Lower lobe of right lung (tissue), 2 donors: ENCODE results near the gene SLC12A9. TPM values are rescaled to one million over a fixed set of nuclear protein-coding genes. Genes with fewer than 3 reads are reported as not detected.
A peak's percentile ranks its signal among the peaks of the same experiment; 100 is the strongest.

Source experiments
- ATAC-seq, 2 donors: fragments of 200-7000 bp; cut with Tn5 transposase; one replicate each; pipeline ENCODE4 v1.9.1; 2020 to 2022; ENCODE audit warnings: mild to moderate bottlenecking in 2 of 2, moderate library complexity in 2 of 2
- DNase-seq: peaks from one replicate; pipeline ENCODE4 v3.0.0-alpha.2; 2020
- H3K27ac ChIP-seq: fragments of 200-600 bp; one replicate; pipeline ENCODE4 v1.8.0; 2022
- H3K27me3 ChIP-seq: fragments of 200-600 bp; one replicate; pipeline ENCODE4 v1.8.0; 2022; ENCODE audit warnings: low read depth
- H3K36me3 ChIP-seq: fragments of 200-600 bp; one replicate; pipeline ENCODE4 v1.8.0; 2022; ENCODE audit warnings: mild to moderate bottlenecking
- H3K4me1 ChIP-seq: fragments of 200-600 bp; one replicate; pipeline ENCODE4 v1.8.0; 2022
- H3K4me3 ChIP-seq: fragments of 200-600 bp; one replicate; pipeline ENCODE4 v1.8.0; 2022; ENCODE audit warnings: mild to moderate bottlenecking
- H3K9me3 ChIP-seq: fragments of 200-600 bp; one replicate; pipeline ENCODE4 v1.8.0; 2022
- CTCF ChIP-seq: fragments of 200-600 bp; IDR thresholded peaks from one replicate; pipeline ENCODE4 v1.8.0; 2022; ENCODE audit warnings: antibody characterized with exemption, mild to moderate bottlenecking
- intact Hi-C: fragments of 100-400 bp; cut with DNase I; formaldehyde crosslinking; loops from one replicate; pipeline ENCODE4 v1.11.0; 2022
- total RNA-seq: library from RNA; stranded (reverse); fragmentation: NEBNext Ultra II Directional; extraction: Animal tissue kit (Norgen Biotek cat#: 25700); gene quantifications from one replicate; pipeline ENCODE4 v1.2.1, GENCODE V29; 2021
- donor health status: DM: no; HTN: yes; CAD: no; lungs with severe emphysema.

Gene SLC12A9
- total RNA-seq, 1 donor from 2014 or later = 43.6 TPM

GRCh38 chr7:100887516-100888290 lies 35.2 kb downstream of the SLC12A9 start:
- H3K9me3 ChIP-seq = no peaks in the 10 kb centered on the region
- H3K27ac ChIP-seq = peak overlapping the region; percentile 60
- peaks cover 60% of the 10 kb centered on the region for H3K36me3 ChIP-seq
- DNase-seq (peak; percentile 74), ATAC-seq (no peak)
- TF ChIP-seq CTCF = no peak
- intact Hi-C loops = no loop called here
- H3K4me3 ChIP-seq = no peak overlapping the region
- H3K27me3 ChIP-seq = peaks cover 6% of the 10 kb centered on the region
- peaks cover 38% of the 10 kb centered on the region for H3K4me1 ChIP-seq

DNA sequence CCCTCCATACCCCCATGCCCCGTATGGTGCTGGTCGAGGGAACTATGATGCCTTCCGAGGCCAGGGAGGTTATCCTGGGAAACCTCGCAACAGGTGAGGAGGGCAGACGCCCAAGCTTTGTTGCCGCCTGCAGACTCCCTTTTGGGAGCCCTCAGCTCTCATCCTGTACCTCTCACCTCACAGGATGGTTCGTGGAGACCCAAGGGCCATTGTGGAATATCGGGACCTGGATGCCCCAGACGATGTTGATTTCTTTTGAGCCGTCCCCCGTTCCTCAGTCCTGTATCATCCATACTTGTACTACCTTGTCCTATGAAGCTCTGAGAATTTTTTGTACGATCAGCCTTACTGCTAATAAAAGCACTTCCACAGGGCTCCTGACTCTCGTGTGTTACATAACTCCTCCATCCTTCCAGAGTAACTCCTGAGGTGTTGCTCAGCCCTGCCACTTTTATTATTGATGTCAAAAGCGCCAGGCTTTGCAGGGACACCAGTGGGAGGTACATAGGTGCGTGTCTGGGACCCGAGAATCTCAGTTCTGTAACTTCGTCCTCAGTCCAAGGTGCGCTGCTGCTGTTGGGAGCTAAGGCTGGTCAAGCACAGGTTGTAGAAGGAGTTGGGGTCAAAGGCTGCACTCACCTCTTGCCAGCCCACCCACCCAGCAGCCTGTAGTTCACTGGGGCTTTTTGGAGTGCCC lies 35.9 kb downstream of the SLC12A9 start:
- peaks cover 6% of the 10 kb centered on the region for H3K27me3 ChIP-seq
- H3K4me3 ChIP-seq = peak overlapping the region; percentile 88
- H3K4me1 ChIP-seq = peaks cover 38% of the 10 kb centered on the region
- no peaks in the 10 kb centered on the region for H3K9me3 ChIP-seq
- intact Hi-C loops = no loop called here
- peaks cover 53% of the 10 kb centered on the region for H3K36me3 ChIP-seq
- H3K27ac ChIP-seq = no peak overlapping the region
- no peak for TF ChIP-seq CTCF
- ATAC-seq (no peak), DNase-seq (no peak)

DNA sequence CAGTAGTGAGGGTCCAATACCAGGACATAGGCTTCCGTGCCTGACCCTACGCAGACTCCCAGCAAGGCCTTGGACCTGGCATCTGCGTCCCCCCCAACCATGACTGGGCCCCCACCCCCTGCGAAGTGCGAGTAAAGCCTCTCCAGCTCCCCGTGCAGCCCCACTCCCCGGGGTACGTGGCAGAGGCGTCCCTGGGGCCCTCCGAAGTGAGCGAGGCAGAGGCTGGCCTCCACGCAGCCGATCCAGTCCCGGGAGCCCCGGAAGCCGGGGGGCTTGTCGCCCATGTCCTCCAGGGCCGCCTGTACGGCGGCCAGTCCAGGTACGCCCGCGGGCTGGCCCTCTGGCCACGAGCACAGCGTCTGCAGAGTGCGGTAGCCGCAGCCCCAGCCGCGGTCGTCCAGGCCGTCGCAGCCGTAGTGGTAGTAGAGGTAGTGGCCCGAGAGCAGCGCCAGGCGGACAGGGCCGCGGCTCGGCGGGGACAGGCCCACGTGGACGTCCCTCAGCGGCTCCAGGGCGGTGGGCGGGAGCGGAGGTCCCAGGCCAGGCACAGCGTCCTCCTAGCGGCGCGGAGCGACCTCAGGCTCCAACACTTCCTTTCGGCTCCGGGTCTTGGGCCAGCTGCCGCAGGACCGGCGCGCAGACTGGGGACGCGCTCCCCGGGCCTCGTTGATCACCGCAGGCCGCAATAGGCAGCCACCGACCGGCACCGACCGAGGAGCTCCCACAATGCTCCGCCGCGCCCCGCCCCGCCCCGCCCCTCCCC lies 36.7 kb downstream of the SLC12A9 start, which contains the start of gene UFSP1:
TSS of gene UFSP1 (minus strand) at position 728 of the 763 bp plus-strand sequence. CDS start at position 284, 444 bp downstream.
- H3K36me3 ChIP-seq = peaks cover 46% of the 10 kb centered on the region
- no peaks in the 10 kb centered on the region for H3K9me3 ChIP-seq
- ATAC-seq = peak; percentile 72
- no peak for TF ChIP-seq CTCF
- H3K4me3 ChIP-seq = peak within 1 kb of the TSS; percentile 88
- intact Hi-C loops = no loop called here
- no peak for DNase-seq
- H3K27me3 ChIP-seq = peaks cover 9% of the 10 kb centered on the region
- peaks cover 38% of the 10 kb centered on the region for H3K4me1 ChIP-seq
- H3K27ac ChIP-seq = peak within 1 kb of the TSS; percentile 86

GRCh38 chr7:100890653-100891567 lies 38.4 kb downstream of the SLC12A9 start:
- Histone ChIP-seq H3K4me3 (peak overlapping the region; percentile 88), H3K27ac (peak overlapping the region; percentile 86), H3K9me3 (no peaks in the 10 kb centered on the region), H3K4me1 (peaks cover 52% of the 10 kb centered on the region), H3K27me3 (peaks cover 27% of the 10 kb centered on the region), H3K36me3 (peaks cover 28% of the 10 kb centered on the region)
- ATAC-seq (no peak), DNase-seq (no peak)
- TF ChIP-seq CTCF = no peak
- intact Hi-C loops = no loop called here
